NCI-H460 (cell line): Measurements from ENCODE around the gene TBL1Y. TPM values are rescaled to one million over a fixed set of nuclear protein-coding genes. Genes with fewer than 3 reads are reported as not detected.
A peak's percentile ranks its signal among the peaks of the same experiment; 100 is the strongest.
"Not testable (repeated sequence)": the region's sequence is repeated elsewhere in the genome, so short reads cannot be mapped to it uniquely, and the experiment has no call there.

Source experiments
- DNase-seq: peaks from one replicate; pipeline ENCODE4 v3.0.0-alpha.2; 2016; ENCODE audit warnings: low read depth; ENCODE audit errors: extremely low read depth
- total RNA-seq: library from RNA; depleted of rRNA; stranded (reverse); fragments of >200 nt; shearing (Covaris generic); gene quantifications from 2 replicates; pipeline ENCODE4 v1.2.3, GENCODE V29; 2014; rRNA removed

The TBL1Y gene
- total RNA-seq, 1 experiment from 2014 or later = 1.8 TPM

DNA sequence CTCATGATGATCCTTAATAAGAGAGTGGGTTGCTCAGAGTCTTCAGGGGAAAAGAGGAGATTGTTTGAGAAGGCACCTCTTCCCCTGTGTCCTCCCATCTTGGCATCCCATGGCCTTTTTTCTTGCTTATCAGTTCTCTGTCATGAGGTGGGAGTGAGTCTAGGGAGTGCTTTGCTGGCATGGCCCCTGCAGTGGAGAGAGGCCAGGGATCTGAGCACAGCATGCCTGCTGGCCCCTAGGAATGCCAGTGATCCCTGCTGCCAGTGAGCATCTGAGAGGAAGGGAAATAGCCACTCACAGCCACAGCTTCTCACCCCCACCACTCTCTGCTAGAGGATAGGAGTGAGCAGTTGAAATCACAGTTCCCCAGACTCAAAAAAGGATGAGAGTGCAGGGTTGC is 168.2 kb downstream of the TBL1Y start:
- DNase-seq = no peak

DNA sequence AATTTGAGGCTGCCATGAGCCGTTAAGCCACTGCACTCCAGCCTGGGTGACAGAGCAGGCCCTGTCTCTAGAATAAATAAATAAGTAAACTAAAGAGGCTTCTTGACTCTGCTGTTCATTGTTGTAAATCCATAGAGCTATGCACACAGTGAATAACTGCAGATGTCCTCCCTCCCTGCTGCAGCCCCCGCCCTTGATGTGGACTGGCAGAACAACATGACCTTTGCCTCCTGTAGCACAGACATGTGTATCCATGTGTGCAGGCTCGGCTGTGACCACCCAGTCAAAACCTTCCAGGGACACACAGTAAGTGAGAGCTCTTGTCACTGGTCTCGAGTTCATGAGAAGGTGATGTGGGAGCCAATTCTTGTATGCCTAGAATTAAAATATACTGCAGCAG is 170.1 kb downstream of the TBL1Y start:
- DNase-seq = not testable (repeated sequence)

DNA sequence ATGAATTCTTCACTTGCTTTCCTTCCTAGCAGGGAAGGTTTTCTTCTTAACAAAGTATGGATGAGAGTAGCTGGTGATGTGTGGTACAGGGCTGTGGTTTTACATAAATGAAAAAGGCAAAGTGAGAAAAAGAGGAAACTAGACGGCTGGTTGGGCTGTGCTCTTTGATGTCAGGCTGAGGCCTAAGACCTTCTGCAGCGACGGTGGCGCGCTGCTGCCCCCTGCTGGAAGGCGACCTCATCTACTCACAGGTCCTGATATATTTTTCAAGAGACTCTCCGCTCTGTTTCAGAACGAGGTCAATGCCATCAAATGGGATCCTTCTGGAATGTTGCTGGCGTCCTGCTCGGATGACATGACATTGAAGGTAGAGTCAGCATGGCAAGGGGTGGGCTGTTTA is 175.1 kb downstream of the TBL1Y start:
- peak; percentile 47 for DNase-seq

DNA sequence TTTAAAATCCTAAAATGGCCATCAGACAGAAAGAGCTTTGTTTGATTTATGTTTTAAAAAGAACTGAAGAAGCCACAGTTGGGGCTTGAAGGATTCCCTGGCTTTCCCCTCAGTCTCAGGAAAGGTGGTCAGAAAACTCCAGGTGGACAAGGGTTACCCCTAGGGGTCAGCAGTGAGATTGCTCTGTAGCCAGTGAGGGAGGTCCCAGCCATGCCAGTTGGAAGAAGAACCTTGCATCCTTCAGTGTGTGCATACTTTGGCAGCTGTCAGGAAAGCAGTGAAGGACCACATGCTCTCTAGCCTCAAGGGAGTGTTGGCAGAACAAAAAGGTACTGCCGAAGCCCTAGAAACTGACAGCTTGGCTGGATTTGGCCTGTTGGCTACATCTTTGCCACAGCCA is 182.3 kb downstream of the TBL1Y start:
- DNase-seq = peak; percentile 9

DNA sequence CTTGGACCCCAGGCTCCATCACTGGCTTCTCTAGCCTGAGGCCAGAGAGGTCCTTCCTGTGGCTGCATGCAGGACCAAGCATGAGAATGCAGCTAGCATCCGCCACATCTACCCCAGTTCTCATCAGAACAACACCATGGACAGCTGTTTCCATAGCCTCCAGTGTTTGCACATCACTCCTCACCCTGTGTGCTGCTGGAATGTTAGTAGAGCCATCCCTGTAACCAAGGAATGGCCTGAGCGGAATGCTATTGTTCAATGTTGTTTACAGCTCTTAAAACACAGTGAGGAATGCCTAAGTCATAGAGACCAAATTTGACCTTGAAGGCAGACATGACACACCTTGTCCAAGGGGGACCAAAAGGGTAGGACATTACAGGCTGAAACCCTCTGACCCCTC is 183.9 kb downstream of the TBL1Y start:
- no peak for DNase-seq

DNA sequence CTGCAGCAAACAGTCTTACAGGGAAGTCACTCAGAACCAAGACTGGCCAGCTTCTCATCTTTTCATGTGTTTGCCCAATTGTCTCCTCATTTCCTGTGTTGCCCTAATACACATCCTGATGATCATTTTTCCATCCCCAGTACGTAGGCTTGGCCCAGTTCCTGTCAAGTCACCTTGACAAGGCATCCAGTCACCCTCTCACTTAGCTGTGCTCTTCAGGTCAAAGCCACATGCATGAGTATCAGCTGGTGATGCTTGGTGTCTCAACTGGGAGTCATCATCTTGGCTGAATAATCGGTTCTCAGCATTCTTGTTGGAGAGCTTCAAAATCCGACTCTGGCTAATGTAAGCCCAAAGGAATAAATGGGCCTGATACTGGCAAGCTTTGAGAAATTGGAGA is 186.5 kb downstream of the TBL1Y start:
- DNase-seq = no peak

DNA sequence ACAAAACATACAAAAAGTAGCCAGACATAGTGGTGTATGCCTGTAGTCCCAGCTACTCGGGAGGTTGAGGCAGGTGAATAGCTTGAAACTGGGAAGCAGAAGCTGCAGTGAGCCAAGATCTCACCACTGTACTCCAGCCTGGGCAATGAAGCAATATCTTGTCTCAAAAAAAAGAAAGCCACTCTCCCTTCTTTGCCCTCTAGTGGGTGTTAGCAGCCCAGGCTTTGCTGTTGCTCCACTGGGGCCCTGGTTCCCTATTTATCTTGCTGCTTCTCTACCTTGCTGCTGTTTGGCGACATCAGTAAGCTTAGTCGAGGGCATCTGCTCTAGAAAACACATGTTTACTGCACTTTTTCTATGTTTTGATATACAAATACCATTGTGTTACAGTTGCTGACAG is 189.2 kb downstream of the TBL1Y start:
- DNase-seq = no peak

DNA sequence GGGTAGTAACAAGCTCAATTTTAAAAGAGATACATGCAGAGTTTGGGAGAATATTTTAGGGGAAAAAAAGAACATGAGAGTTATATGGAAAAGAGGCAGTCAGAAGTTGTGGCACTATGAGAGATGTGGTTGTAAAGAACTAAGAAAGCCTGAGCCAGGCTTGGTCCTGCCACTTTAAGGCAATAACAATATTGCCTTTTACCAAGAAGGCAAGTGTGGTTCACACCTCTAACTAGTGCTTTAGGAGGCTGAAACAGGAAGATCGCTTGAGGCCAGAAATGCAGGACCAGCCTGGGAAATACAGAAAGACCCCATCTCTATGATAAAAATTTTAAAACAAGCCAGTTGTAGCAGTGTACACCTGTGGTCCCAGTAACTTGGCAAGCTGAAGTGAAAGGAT is 192.2 kb downstream of the TBL1Y start:
- no peak for DNase-seq

DNA sequence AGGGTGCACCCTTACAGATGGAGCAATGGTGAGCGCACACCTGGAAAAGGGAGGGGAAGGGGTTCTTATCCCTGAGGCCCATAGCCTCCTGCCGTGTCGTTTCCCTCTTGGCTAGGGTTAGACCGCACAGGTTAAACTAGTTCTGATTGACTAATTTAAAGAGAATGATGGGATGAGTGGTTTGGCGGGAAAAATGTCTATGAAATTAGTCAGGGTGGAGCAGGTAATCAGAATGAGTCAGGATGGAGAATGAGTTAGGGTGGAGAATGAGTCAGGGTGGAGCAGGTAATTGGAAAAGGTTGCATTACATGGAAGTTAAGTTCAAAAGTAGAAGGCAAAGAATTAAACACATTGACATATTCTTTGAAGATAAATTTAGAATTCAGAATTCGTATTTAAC is 196.7 kb downstream of the TBL1Y start:
- DNase-seq = no peak

DNA sequence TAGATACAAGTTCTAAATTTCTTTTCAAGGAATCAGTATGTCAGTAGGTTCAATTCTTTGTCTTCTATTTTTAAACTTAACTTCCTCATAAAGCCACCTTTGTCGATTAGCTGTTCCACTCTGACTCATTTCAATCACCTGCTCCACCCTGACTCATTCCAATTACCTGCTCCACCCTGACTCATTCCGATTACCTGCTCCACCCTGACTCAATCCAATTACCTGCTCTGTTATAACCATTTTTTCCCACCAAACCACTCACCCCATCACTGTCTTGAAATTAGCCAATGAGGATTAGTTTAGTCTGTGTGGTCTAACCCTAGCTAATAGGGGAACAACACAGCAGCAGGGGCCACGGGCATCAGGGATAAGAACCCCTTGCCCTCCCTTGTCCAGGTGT is 199.6 kb downstream of the TBL1Y start:
- DNase-seq = no peak

DNA sequence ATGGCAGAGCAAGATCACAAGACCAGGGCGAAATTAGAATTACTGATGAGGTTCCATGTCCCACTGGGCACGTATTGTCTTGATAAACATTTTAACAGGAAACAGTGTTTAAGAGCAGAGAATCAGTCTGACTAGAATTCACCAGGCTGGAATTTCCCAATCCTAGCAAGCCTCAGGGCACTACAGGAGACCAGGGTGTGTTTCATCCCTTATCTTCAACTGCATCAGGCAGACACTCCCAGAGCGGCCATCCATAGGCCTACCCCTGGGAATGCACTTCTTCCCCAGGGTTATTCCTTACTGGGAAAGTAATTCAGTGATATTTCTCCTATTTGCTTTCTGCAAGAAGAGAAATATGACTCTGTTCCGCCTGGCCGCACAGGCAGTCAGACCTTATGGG is 205.4 kb downstream of the TBL1Y start:
- DNase-seq = no peak

DNA sequence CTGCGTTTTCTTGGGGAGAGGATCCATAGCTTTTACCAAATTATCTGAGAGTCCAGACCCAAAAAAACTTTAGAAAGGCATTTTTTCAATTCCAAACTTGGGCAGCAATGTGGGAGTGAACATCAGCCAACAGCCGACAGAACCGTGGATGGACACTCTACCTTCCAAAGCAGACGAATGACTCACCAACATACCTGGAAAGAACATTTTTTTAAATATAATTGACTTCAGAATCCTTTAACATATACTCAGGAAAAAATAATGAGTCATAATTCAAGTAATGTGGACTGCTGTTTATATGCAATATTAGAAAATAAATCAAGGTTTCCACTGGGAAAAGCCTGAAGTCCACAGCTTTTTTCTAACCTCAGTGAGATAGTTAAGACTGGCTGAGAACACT is 211.7 kb downstream of the TBL1Y start:
- no peak for DNase-seq

DNA sequence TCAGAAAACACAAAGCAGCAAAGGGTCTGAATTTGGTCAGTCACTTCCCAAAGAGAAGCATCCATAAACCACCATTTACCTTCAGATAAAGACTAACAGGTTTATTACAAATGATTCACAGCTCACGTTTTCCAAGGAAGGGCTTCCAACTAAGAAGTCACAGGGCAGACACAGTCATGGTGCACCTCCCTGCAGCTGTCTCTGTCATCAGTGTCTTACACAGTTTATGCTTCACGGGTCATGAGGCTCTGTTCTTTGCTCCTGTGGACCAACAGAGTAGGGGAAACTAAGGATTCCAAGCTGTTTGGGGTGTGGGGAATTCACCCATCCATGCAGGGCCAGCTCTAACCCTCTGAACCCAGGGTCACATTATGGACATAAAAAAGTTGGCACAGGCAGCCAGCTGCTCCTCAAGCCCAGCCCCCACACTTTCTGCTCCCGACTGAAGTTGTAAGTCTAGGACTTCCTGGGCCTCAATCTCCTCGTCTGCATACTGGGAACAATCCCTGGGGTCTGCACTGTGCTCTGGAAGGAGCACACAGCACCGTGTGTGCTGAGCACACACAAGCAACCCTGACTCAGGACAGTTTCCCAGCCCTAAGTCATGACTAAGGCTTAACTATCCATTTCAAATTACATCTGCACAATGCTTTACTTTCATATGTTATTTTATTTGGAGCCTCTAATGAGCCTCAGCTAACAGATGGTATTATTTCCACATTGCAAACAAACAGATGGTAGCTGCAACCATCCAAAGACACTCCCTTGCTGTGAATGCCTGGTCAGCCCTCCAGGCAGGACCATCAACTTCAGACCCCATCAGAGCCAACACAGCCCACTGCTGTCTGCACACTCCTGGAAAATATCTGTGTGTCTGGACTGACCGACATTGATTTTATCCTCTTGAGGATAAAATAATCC is 214.9 kb downstream of the TBL1Y start:
- no peak for DNase-seq

DNA sequence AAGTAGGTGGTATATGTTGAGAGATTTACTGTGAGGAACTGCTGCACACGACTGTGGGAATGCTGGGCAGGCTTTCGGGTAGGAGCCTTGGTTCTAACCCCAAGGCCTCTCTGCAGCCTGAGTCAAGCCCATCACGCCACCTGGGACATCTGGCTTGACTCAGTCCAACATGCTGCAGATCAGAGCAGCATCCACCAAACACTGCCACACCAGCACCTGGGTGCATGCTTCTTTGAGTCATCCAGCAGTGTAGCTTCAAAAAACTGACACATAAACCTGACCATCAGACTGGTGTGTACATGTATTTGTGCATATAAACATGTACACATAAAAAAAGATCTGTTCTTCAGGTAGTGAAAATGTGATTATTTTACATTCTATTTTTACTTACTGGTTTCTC is 217.7 kb downstream of the TBL1Y start:
- no peak for DNase-seq

Other genes starting within 250 kb of the TBL1Y start
- not detected in 2 replicates for gene AMELY, start 1.1 kb downstream of the TBL1Y start, total RNA-seq